ENCODE measurements around the gene NPBWR2.

NPBWR2 gene

GRCh38 chr20:64053841-64054661 is 53.3 kb downstream of the NPBWR2 start:
- FAIRE-seq = no peak

Measured in endometrium (tissue), 2 donors.